GM20000 (cell line): ENCODE measurements around the gene MLLT6.

Experiments used
- DNase-seq: peaks from one replicate; pipeline ENCODE4 v3.0.0; 2012; ENCODE audit warnings: low spot score
- TF ChIP-seq, protein P1 (sequence below): IDR thresholded peaks from 2 replicates; pipeline ENCODE4 v1.5.1; 2012; ENCODE audit warnings: mild to moderate bottlenecking, control low read depth; ENCODE audit errors: extremely low read depth, missing control alignments

MLLT6 gene

DNA sequence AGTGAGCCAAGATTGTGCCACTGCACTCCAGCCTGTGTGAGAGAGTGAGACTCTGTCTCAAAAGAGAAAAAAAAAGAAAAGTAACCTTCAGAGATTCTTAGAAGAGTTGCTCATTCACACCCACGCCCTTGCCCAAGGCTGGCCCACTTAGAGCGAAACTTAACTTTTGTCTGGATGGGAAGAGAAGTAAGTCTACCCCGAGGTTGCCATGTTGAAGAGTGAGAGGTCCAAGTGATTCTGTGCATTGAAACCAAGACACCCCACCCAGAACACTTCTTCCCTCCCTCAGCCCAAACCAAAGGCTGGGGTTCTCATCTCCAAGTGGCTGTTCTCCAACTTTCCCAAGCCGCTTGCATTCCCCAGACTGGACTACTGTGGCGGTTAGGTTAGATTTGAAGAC is 22.7 kb downstream of the MLLT6 start:
- TF ChIP-seq, protein P1, sequence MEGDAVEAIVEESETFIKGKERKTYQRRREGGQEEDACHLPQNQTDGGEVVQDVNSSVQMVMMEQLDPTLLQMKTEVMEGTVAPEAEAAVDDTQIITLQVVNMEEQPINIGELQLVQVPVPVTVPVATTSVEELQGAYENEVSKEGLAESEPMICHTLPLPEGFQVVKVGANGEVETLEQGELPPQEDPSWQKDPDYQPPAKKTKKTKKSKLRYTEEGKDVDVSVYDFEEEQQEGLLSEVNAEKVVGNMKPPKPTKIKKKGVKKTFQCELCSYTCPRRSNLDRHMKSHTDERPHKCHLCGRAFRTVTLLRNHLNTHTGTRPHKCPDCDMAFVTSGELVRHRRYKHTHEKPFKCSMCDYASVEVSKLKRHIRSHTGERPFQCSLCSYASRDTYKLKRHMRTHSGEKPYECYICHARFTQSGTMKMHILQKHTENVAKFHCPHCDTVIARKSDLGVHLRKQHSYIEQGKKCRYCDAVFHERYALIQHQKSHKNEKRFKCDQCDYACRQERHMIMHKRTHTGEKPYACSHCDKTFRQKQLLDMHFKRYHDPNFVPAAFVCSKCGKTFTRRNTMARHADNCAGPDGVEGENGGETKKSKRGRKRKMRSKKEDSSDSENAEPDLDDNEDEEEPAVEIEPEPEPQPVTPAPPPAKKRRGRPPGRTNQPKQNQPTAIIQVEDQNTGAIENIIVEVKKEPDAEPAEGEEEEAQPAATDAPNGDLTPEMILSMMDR, result no peak
- no peak for DNase-seq

DNA sequence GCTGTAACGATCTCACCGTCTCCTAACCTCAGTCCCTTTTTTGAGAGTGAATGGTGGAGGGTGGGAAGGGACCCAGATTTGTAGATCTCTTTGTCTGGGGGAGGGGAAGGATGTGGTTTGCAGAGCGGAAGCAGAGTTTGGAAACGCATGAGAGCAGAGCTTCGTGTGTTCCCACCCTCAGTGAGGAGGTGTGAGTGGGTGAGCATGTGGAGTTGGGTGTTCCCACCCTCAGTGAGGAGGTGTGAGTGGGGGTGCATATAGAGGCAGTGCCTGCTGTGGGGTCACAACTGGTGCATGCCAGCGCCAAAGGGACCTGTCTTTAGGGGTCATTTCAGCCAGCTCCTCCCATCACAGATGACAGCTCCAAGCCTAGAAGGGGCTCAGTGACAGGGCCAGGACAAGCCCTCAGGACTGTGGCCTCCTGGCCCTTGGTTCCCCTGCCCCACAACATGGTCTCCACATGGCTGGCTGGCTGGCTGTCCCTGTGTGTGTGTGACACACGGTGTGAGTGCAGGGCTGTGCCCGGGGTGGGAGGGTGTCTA is 23.3 kb downstream of the MLLT6 start:
- no peak for DNase-seq
- TF ChIP-seq, protein P1, result no peak

DNA sequence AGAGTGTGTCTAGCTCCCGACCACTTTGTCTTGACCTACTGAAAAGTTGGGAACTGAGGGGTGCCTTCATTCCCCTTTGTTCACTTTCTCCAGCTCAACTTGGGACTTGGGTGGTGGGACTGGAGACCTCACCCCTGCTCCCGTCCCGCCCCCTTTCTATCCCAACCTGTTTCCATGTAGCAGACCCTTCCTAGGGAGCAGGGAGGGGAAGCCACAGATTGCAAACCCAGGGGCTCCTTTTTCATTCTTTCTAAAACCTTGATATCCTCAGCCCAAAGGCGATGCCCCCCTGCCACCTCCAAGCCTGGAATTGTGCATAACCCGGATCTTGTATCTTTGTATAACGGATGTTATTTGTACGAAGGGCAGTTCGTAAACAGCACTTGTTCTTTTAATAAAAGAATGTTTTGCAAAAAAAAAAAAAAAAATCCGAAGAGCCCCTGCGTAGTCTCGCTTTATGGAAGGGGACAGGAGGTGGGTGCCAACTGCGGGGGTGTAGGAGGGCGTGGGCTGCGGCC is 24.4 kb downstream of the MLLT6 start:
- DNase-seq, result no peak
- TF ChIP-seq, protein P1, result no peak

DNA sequence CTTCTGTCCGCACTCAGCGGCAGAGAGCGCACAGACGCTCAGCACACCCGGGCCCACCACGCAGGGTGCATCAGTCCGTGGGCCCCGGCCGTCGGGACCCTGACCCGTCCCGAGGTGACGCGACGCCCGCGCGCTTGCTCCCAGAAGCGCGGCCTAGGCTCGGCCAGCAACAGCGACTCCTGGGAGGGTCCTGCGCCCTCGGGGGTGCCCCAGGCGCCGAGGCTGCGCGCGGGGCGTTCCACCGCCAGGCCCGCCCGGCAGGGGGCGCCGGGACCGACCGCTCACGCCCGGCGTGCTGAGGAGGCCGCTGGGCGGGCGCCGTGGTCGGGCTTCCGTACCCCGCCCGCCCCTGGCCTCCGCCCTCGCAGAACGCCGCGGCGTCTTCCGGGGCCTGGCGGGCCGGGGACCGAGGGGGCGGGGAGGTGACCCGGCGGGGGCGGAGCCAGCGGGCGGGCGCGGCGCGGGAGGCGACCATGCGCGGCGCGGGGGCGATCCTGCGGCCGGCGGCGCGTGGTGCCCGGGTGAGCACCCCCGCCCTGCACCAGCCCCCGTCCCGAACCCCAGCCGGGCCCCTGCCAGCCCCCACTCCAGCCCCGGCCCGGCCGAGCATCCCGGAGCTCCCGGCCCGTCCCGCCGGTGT is 24.9 kb downstream of the MLLT6 start, which contains the start of gene CISD3:
TSS of gene CISD3 (plus strand) at position 456 of the 640 bp plus-strand sequence. CDS start at position 474, 18 bp downstream.
- TF ChIP-seq, protein P1, result peak; percentile 96
- DNase-seq, result peak; percentile 99

DNA sequence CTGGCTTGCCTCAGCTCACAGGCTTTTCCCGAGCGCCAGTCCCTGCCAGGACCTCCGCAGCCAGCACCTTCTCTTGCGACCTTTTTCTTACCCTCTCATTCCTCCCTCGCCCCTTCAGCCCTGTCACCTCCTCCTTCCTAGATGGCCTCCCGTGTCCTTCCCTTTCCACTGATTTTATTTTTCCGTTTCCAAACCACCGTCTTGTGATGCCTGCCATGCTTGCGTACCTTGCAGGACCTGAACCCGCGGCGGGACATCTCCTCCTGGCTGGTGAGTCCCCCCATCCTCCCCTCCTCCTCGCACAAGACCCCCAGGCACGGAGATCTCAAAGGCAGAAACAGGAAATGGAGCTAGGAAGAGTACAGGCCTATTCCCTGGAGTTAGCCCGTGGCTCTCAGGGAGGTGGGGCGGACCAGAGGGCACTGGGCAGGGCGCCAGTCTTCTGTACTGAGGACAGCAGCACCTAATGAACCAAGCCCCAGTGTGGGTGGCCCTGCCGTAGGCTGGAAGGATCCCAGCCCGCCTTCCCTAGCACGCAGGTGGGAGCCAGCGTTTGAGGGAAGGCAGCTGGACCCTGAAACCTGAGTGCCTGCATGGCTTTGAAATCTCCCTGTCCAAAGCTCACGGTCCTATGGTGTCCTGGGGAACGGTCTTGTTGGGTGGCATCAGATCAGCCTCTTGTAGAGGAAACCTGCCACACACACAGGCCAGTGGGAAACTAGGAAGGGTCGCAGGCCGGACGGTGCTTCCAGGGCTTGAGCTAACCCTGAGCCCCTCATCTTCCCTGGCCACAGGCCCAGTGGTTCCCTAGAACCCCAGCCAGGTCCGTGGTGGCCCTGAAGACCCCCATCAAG is 25.7 kb downstream of the MLLT6 start:
- TF ChIP-seq, protein P1, result no peak
- no peak for DNase-seq

DNA sequence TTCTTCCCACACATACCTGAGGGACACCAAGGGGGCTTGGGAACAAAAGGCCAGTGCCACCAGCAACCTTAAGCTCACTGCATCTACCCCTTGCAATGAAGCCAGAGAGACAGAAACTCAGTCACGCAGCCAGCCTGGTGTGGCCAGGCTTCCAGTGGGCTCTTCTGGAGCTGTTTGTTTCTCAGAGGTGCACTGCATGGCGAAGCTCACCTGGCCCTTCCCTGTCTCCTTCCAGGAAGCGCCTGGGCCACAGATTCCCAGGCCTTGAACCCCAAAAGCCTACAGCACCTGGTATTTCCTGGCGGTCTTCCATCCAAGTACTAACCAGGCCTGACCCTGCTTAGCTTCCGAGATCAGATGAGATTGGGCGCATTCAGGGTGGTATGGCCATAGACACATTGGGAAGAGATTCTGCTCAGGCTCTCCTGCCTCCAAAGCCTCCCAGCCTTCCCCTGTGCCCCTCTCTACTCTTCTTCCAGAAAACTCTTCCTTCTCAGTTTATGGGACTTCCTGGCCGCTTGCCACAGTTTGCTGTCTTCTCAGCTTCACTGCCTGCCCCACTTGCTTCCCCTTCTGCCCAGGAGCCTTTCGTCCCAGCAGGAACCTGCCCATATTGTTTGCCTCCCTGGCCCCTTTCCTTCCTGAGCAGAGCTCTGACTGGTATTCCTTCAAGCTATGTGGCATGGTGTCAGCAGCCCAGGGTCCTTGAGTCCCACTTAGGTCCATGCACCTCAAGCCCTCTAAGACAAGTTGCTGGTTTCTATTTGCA is 26.6 kb downstream of the MLLT6 start:
- TF ChIP-seq, protein P1, result no peak
- DNase-seq, result no peak
